CMK (cell line): ENCODE measurements around the gene ELFN2.

ENCODE experiments used
- DNase-seq: peaks from one replicate; pipeline ENCODE4 v3.0.0-alpha.2; 2010; ENCODE audit warnings: low read depth

Gene ELFN2

GRCh38 chr22:37381489-37381888 lies 45.8 kb downstream of the ELFN2 start:
- no peak for DNase-seq

- no peak for DNase-seq
Observed at GRCh38 chr22:37379722-37380121, 47.6 kb downstream of the ELFN2 start.

GRCh38 chr22:37379085-37379484 lies 48.2 kb downstream of the ELFN2 start:
- no peak for DNase-seq

GRCh38 chr22:37378642-37379058 lies 48.6 kb downstream of the ELFN2 start:
- no peak for DNase-seq

GRCh38 chr22:37377927-37378326 lies 49.4 kb downstream of the ELFN2 start:
- no peak for DNase-seq

- no peak for DNase-seq
Observed at GRCh38 chr22:37377138-37377537, 50.1 kb downstream of the ELFN2 start.

- DNase-seq: no peak
Observed at GRCh38 chr22:37376643-37377042, 50.6 kb downstream of the ELFN2 start.

- no peak for DNase-seq
Observed at GRCh38 chr22:37375801-37376200, 51.5 kb downstream of the ELFN2 start.

GRCh38 chr22:37374571-37374970 lies 52.7 kb downstream of the ELFN2 start:
- no peak for DNase-seq

GRCh38 chr22:37373451-37373850 lies 53.8 kb downstream of the ELFN2 start:
- no peak for DNase-seq

- no peak for DNase-seq
Observed at GRCh38 chr22:37371911-37372310, 55.4 kb downstream of the ELFN2 start.

- DNase-seq: no peak
Observed at GRCh38 chr22:37371491-37371890, 55.8 kb downstream of the ELFN2 start.

- peak; percentile 5 for DNase-seq
Observed at GRCh38 chr22:37370306-37370979, 56.8 kb downstream of the ELFN2 start.

- no peak for DNase-seq
Observed at GRCh38 chr22:37369483-37369882, 57.8 kb downstream of the ELFN2 start.

GRCh38 chr22:37368058-37368457 lies 59.2 kb downstream of the ELFN2 start:
- no peak for DNase-seq

- DNase-seq: no peak
Observed at GRCh38 chr22:37366601-37367000, 60.7 kb downstream of the ELFN2 start.

GRCh38 chr22:37365950-37366349 lies 61.3 kb downstream of the ELFN2 start:
- no peak for DNase-seq

- DNase-seq: no peak
Observed at GRCh38 chr22:37363261-37363992, 63.9 kb downstream of the ELFN2 start.

GRCh38 chr22:37362621-37363020 lies 64.7 kb downstream of the ELFN2 start:
- DNase-seq: no peak

GRCh38 chr22:37358917-37359316 lies 68.4 kb downstream of the ELFN2 start:
- no peak for DNase-seq

GRCh38 chr22:37358386-37358785 lies 68.9 kb downstream of the ELFN2 start:
- no peak for DNase-seq

GRCh38 chr22:37357446-37358075 lies 69.7 kb downstream of the ELFN2 start:
- no peak for DNase-seq

GRCh38 chr22:37356922-37357321 lies 70.4 kb downstream of the ELFN2 start:
- no peak for DNase-seq
